GM10266 (cell line): ENCODE data around the gene RIN1.

Experiments
- DNase-seq: peaks from one replicate; pipeline ENCODE4 v3.0.0; 2012; ENCODE audit errors: extremely low spot score
- CTCF ChIP-seq: IDR thresholded peaks from 2 replicates; pipeline ENCODE4 v1.5.1; 2012; ENCODE audit warnings: mild to moderate bottlenecking, low read depth; ENCODE audit not compliant: control insufficient read depth, insufficient read depth; ENCODE audit errors: missing control alignments

Gene RIN1

GRCh38 chr11:66341502-66342126 lies 5.4 kb upstream of the RIN1 start:
- no peak for DNase-seq
- TF ChIP-seq CTCF, result no peak

- no peak for DNase-seq
- no peak for TF ChIP-seq CTCF
Measured at GRCh38 chr11:66340596-66341501, 4.6 kb upstream of the RIN1 start.

- DNase-seq, result no peak
- TF ChIP-seq CTCF, result no peak
Measured at GRCh38 chr11:66339686-66340483, 3.7 kb upstream of the RIN1 start.

GRCh38 chr11:66339162-66339675 lies 3.0 kb upstream of the RIN1 start:
- TF ChIP-seq CTCF, result no peak
- no peak for DNase-seq

GRCh38 chr11:66338276-66339161 lies 2.3 kb upstream of the RIN1 start:
- DNase-seq, result no peak
- TF ChIP-seq CTCF, result no peak

- TF ChIP-seq CTCF, result no peak
- no peak for DNase-seq
Measured at GRCh38 chr11:66337103-66337899, 1.1 kb upstream of the RIN1 start.
